GM12878 (cell line): ENCODE data around the gene TMEM250. TPM values are rescaled to one million over a fixed set of nuclear protein-coding genes. Genes with fewer than 3 reads are reported as not detected.

ENCODE experiments used
- ATAC-seq: fragments of 200-7000 bp; cut with Tn5 transposase; 3 replicates; pipeline ENCODE4 v1.9.1; 2020; ENCODE audit warnings: mild to moderate bottlenecking, moderate library complexity
- BruUV-seq: library from RNA; stranded (reverse); fragments of 400-500 nt; replicated peaks from 2 replicates; lab custom pipeline; 2021; lab: Mats Ljungman, UMichigan
- CTCF ChIA-PET: fragments of 300-600 bp; sonication (Branson Sonifier 250); formaldehyde crosslinking; extraction: SDS; loops from one replicate; lab custom pipeline; 2021; ENCODE audit warnings: inconsistent platforms; lab: Yijun Ruan, JAX
- POLR2A ChIA-PET: fragments of 350-600 bp; formaldehyde crosslinking; extraction: SDS; loops from one replicate; lab custom pipeline; 2021; ENCODE audit warnings: inconsistent platforms; lab: Charles Lee
- RAD21 ChIA-PET: fragments of 300-600 bp; sonication (Branson Sonifier 250); formaldehyde crosslinking; loops from one replicate; lab custom pipeline; 2023; ENCODE audit warnings: antibody characterized with exemption; ENCODE audit not compliant: unreplicated experiment; lab: Charles Lee
- SMC1A ChIA-PET: fragments of 300-600 bp; sonication (Branson Sonifier 250); formaldehyde crosslinking; loops from one replicate; lab custom pipeline; 2023; ENCODE audit not compliant: unreplicated experiment, uncharacterized antibody; lab: Charles Lee
- DNase-seq: peaks from one replicate; pipeline ENCODE4 v3.0.0-alpha.2; 2011; ENCODE audit warnings: low read depth, low spot score
- FAIRE-seq: peaks from 3 replicates; lab custom pipeline; 2011; peaks lifted over from hg19 to GRCh38; lab: Jason Lieb, UNC
- H2AFZ ChIP-seq: 2 replicates; pipeline ENCODE4 v1.6.0; 2011; ENCODE audit warnings: low read depth, low read length, control low read depth; ENCODE audit not compliant: control insufficient read depth
- H3K27ac ChIP-seq: 2 replicates; pipeline ENCODE4 v1.5.1; 2011; ENCODE audit warnings: control low read depth; ENCODE audit not compliant: control insufficient read depth, insufficient read depth
- H3K27me3 ChIP-seq, 2 experiments: replicated peaks in 1 of 2; 2 replicates each; pipeline versions ENCODE4 v1.6.0 to v1.6.1; 2011; ENCODE audit warnings: low read length in 1 of 2; ENCODE audit not compliant: control insufficient read depth in 2 of 2, insufficient read depth in 2 of 2
- H3K36me3 ChIP-seq, 2 experiments: 2 replicates each; pipeline ENCODE4 v1.5.1; 2011; ENCODE audit warnings: low read length in 1 of 2; ENCODE audit not compliant: control insufficient read depth in 2 of 2, insufficient read depth in 2 of 2
- H3K4me1 ChIP-seq: 2 replicates; pipeline ENCODE4 v1.6.1; 2011; ENCODE audit warnings: mild to moderate bottlenecking, low read length, moderate library complexity, mixed read lengths; ENCODE audit not compliant: control insufficient read depth, insufficient read depth
- H3K4me2 ChIP-seq: 2 replicates; pipeline ENCODE4 v1.6.0; 2011; ENCODE audit warnings: control low read depth; ENCODE audit not compliant: control insufficient read depth, insufficient read depth
- H3K4me3 ChIP-seq: fragments of 200-600 bp; sonication (generic); 2 replicates; pipeline ENCODE4 v1.5.1; 2016
- H3K79me2 ChIP-seq: 2 replicates; pipeline ENCODE4 v1.6.0; 2011; ENCODE audit warnings: low read length; ENCODE audit not compliant: control insufficient read depth, insufficient read depth
- H3K9ac ChIP-seq: 2 replicates; pipeline ENCODE4 v1.8.0; 2011; ENCODE audit warnings: low read length, control low read depth, mixed read lengths; ENCODE audit not compliant: control insufficient read depth, insufficient read depth
- H3K9me3 ChIP-seq: replicated peaks from 3 replicates; pipeline ENCODE4 v1.5.1; 2011; ENCODE audit warnings: mild to moderate bottlenecking, low read length; ENCODE audit not compliant: control insufficient read depth, insufficient read depth
- H4K20me1 ChIP-seq: 2 replicates; pipeline ENCODE4 v1.6.0; 2011; ENCODE audit not compliant: control insufficient read depth, insufficient read depth
- CREB1 ChIP-seq: IDR thresholded peaks from 2 replicates; pipeline ENCODE4 v1.6.1; 2012; ENCODE audit warnings: low read depth, mild to moderate bottlenecking, inconsistent platforms
- RAD21 ChIP-seq: IDR thresholded peaks from 2 replicates; pipeline ENCODE4 v1.6.1; 2011; ENCODE audit warnings: mild to moderate bottlenecking, low read depth, low read length, moderate library complexity; ENCODE audit not compliant: insufficient read depth
- SP1 ChIP-seq: IDR thresholded peaks from one replicate; pipeline ENCODE4 v1.6.1; 2011; ENCODE audit warnings: low read depth, low read length
- ZNF217 ChIP-seq: fragments of 450-650 bp; IDR thresholded peaks from 2 replicates; pipeline ENCODE4 v1.6.1; 2017; ENCODE audit warnings: antibody characterized with exemption, mild to moderate bottlenecking
- WGBS: methylation state at CpG from one replicate; pipeline ENCODE4 v1.1.6; 2016; ENCODE audit warnings: low lambda C conversion rate; ENCODE audit not compliant: insufficient replicate concordance, insufficient coverage; ENCODE audit errors: missing lambda C conversion rate; 5-methylcytosine and 5-hydroxymethylcytosine counted together
- in situ Hi-C: fragments of 300-500 bp; cut with MboI; formaldehyde crosslinking; loops from 9 replicates; pipeline ENCODE4 v1.14.3; 2018; ENCODE audit warnings: mixed read lengths
- intact Hi-C: fragments of 100-400 bp; cut with micrococcal nuclease; formaldehyde crosslinking; loops from one replicate; pipeline ENCODE4 v1.14.2; 2022; ENCODE audit not compliant: unreplicated experiment
- polyA plus RNA-seq, 11 experiments: library from polyadenylated mRNA; depleted of rRNA in 4 of 11; unstranded in 6 of 11; stranded (reverse) in 5 of 11; fragments of >200 nt; fragmentation: Nextera tagmentation in 4 of 11; fragmentation: Illumina TruSeq in 1 of 11; extraction: Ambion mirVana in 4 of 11; extraction: Trizol in 1 of 11; gene quantifications; 1 replicate in 1 of 11; 2 replicates in 10 of 11; pipeline versions ENCODE4 v1.2.1 to v1.2.3, GENCODE V29; 2011 to 2016; ENCODE audit warnings: inconsistent platforms in 2 of 11, missing spikeins in 2 of 11, low read depth in 1 of 11
- total RNA-seq, 4 experiments: library from RNA; depleted of rRNA in 3 of 4; stranded (reverse); fragments of >200 nt in 3 of 4; fragmentation: Illumina TruSeq in 1 of 4; extraction: Trizol in 1 of 4; gene quantifications; 2 replicates each; pipeline versions ENCODE4 v1.2.1 to v1.2.3, GENCODE V29; 2013 to 2021
- TF ChIP-seq, protein P1 (sequence below): IDR thresholded peaks from 2 replicates; pipeline ENCODE4 v1.6.1; 2011; ENCODE audit warnings: borderline replicate concordance, low read depth, mild to moderate bottlenecking, moderate library complexity, mixed read lengths, low read length; ENCODE audit not compliant: insufficient read depth; ENCODE audit errors: extremely low read length
- TF ChIP-seq, protein P2 (sequence below): fragments of 450-650 bp; formaldehyde crosslinking; IDR thresholded peaks from 2 replicates; pipeline ENCODE4 v1.5.0; 2022; ENCODE audit warnings: mild to moderate bottlenecking, missing genetic modification characterization
- TF ChIP-seq, protein P3 (sequence below), 3 experiments: IDR thresholded peaks in 2 of 3; conservative IDR thresholded peaks in 1 of 3; 2 replicates each; pipeline ENCODE4 v1.5.1; 2011; ENCODE audit warnings: low read depth in 3 of 3, low read length in 3 of 3, mild to moderate bottlenecking in 3 of 3, control low read depth in 2 of 3, moderate library complexity in 2 of 3, inconsistent platforms in 1 of 3, mixed read lengths in 1 of 3; ENCODE audit not compliant: control insufficient read depth in 2 of 3, insufficient read depth in 1 of 3; ENCODE audit errors: extremely low read depth in 1 of 3

TMEM250 gene
- total and polyA plus RNA-seq, 10 of the 15 experiments (the other 5 are each of a cell fraction or from before 2014, with no cell fraction given), result 0.39 to 39.9 (median 8.5) TPM

DNA sequence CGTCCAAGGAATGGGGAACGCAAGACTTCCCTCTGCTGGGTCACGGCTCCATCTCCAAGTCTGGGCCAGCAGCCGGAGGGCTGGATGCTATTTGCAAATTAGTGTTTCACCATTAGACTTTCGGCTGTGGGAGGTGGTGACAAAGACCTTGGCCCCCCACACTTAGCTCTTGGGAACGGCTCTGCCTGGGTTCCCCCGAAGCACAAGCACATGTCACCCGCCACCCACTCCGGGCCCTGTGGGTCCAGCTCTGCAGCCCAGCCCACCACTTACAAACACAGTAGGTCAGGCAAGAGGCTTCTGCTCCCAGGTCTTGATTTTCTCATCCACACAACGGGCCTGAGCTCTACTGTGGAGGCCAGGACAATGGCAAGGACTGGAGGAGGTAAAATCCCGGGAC lies 25.8 kb upstream of the TMEM250 start (continued):
- TF ChIP-seq SP1, result no peak
- no peak for TF ChIP-seq ZNF217
- TF ChIP-seq, protein P1, sequence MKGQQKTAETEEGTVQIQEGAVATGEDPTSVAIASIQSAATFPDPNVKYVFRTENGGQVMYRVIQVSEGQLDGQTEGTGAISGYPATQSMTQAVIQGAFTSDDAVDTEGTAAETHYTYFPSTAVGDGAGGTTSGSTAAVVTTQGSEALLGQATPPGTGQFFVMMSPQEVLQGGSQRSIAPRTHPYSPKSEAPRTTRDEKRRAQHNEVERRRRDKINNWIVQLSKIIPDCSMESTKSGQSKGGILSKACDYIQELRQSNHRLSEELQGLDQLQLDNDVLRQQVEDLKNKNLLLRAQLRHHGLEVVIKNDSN, result no peak
- TF ChIP-seq, all 136 proteins: peak for 0

DNA sequence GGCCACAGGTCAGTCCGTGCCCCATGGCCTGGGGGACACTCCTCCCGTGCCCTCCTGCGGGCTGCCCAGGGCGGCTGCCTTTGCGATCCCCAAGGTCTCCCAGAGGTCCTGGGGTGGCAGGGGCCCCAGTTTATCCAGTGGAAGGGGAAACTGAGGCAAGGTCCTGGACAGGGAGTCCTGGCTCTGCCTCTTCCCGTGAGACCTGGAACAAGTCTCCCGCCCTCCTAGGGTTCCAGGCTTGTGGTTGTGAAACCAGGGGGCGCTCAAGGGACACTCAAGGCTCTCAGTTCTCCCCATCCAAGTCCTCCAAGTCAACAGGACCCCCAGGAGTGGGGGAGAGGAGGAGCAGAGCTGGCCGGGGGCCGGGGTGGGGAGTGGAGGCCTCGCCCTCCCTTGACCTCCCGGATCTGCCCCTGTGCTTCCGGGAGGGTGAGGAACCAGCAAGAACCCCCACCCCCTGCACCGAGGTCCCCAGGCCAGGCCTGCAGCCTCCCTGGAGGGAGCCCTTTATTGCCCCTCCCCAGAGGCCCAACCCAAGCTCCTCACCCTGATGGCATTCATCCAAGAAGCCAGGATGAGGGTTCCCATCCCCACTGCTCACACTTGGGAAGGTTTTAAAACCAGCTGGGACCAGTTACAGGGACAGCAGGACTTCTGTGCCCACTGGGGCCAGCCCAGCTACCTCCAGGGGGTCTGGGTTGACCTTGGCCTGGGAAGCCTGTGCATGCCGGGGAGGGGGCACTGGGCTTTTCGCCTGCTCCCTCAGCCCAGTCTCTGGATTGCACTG lies 24.7 kb upstream of the TMEM250 start:
- 26% methylated on average over 15 of the region's 16 CpGs for WGBS
- peaks cover 0 to 2% of the 10 kb centered on the region in 2 experiments; a peak in 2 of 4 replicates for H3K27me3 ChIP-seq
- TF ChIP-seq, protein P2, sequence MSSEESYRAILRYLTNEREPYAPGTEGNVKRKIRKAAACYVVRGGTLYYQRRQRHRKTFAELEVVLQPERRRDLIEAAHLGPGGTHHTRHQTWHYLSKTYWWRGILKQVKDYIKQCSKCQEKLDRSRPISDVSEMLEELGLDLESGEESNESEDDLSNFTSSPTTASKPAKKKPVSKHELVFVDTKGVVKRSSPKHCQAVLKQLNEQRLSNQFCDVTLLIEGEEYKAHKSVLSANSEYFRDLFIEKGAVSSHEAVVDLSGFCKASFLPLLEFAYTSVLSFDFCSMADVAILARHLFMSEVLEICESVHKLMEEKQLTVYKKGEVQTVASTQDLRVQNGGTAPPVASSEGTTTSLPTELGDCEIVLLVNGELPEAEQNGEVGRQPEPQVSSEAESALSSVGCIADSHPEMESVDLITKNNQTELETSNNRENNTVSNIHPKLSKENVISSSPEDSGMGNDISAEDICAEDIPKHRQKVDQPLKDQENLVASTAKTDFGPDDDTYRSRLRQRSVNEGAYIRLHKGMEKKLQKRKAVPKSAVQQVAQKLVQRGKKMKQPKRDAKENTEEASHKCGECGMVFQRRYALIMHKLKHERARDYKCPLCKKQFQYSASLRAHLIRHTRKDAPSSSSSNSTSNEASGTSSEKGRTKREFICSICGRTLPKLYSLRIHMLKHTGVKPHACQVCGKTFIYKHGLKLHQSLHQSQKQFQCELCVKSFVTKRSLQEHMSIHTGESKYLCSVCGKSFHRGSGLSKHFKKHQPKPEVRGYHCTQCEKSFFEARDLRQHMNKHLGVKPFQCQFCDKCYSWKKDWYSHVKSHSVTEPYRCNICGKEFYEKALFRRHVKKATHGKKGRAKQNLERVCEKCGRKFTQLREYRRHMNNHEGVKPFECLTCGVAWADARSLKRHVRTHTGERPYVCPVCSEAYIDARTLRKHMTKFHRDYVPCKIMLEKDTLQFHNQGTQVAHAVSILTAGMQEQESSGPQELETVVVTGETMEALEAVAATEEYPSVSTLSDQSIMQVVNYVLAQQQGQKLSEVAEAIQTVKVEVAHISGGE, result no peak
- TF ChIP-seq RAD21 (peak; percentile 24; the same call in 1 of the 2 replicates), CREB1 (no peak)
- TF ChIP-seq, protein P3, sequence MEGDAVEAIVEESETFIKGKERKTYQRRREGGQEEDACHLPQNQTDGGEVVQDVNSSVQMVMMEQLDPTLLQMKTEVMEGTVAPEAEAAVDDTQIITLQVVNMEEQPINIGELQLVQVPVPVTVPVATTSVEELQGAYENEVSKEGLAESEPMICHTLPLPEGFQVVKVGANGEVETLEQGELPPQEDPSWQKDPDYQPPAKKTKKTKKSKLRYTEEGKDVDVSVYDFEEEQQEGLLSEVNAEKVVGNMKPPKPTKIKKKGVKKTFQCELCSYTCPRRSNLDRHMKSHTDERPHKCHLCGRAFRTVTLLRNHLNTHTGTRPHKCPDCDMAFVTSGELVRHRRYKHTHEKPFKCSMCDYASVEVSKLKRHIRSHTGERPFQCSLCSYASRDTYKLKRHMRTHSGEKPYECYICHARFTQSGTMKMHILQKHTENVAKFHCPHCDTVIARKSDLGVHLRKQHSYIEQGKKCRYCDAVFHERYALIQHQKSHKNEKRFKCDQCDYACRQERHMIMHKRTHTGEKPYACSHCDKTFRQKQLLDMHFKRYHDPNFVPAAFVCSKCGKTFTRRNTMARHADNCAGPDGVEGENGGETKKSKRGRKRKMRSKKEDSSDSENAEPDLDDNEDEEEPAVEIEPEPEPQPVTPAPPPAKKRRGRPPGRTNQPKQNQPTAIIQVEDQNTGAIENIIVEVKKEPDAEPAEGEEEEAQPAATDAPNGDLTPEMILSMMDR (IDR thresholded peaks at IDR 0.05 in 2 of 3, conservative IDR thresholded peaks at IDR 0.05 in 1 of 3; ENCODE audit: control insufficient read depth in 2 of 3, extremely low read depth in 1 of 3, insufficient read depth in 1 of 3, low read depth in 3 of 3, low read length in 3 of 3), result peak in 2 of 3 experiments; percentile 29 to 37; a peak in 3 of 6 replicates
- TF ChIP-seq, all 136 proteins: peak for 2
- intact Hi-C loops (no loop called here), in situ Hi-C loops (no loop called here)
- H3K79me2 ChIP-seq, result no peaks in the 10 kb centered on the region
- no peaks in the 10 kb centered on the region for H3K9me3 ChIP-seq
- no peak overlapping the region for H3K27ac ChIP-seq
- CTCF ChIA-PET, result interaction anchor here (0.7 kb wide), 1 partner anchor 302 kb away, joined by 3 read pairs; no protein-coding TSS in a partner anchor
- RAD21 ChIA-PET, result no interaction called here
- H2AFZ ChIP-seq, result no peak overlapping the region
- DNase-seq (no peak), ATAC-seq (0 out of 3 replicates have a peak, but pooled peaks have one; percentile 39), FAIRE-seq (no peak)
- H3K36me3 ChIP-seq, result no peaks in the 10 kb centered on the region
- POLR2A ChIA-PET, result interaction anchor here (0.5 kb wide), 1 partner anchor 203 kb away, joined by 3 read pairs; no protein-coding TSS in a partner anchor
- no TSS peak for BruUV-seq
- no peaks in the 10 kb centered on the region for H3K4me1 ChIP-seq
- H3K9ac ChIP-seq, result no peak overlapping the region
- H3K4me2 ChIP-seq, result no peak overlapping the region
- SMC1A ChIA-PET, result no interaction called here
- no peak overlapping the region for H3K4me3 ChIP-seq
- no peaks in the 10 kb centered on the region for H4K20me1 ChIP-seq
